ENCODE data around the gene CLEC1A. TPM values are rescaled to one million over a fixed set of nuclear protein-coding genes. Genes with fewer than 3 reads are reported as not detected.
A peak's percentile ranks its signal among the peaks of the same experiment; 100 is the strongest.

Gene CLEC1A
- total RNA-seq (not detected in 2 replicates), polyA plus RNA-seq (0.08 TPM in 1 of 2 replicates, not detected in the other), polyA minus RNA-seq (ENCODE audit: low replicate concordance) (not detected in 2 replicates)
- polyA plus RNA-seq (2012): not detected in 2 replicates

DNA sequence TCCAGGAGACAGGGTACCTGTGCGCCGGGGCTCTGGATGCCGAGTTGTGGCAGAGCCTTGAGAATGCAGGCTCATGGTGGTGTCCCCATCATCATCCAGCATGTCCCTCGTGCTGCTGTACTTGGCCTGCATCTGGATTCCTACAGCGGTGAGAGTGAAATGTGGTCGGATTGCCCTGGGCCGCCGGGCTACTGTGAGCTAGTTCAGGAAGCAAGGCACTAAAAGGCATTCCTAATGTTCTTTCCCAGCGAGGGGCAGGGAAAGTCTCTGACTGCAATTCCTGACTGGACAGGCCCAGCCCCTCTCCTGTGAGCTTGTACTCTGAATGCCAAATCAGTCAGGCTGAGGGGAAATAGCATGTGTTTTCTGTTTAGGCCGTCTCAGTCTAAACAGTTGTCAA, at the start of gene CLEC1A:
TSS of gene CLEC1A (minus strand) at position 195 of the 400 bp plus-strand sequence. CDS start at position 132, 63 bp downstream.
- H3K4me2 ChIP-seq (ENCODE audit: extremely low read depth, insufficient read depth, low read length): no peak within 1 kb of the TSS
- TF ChIP-seq, protein P1, sequence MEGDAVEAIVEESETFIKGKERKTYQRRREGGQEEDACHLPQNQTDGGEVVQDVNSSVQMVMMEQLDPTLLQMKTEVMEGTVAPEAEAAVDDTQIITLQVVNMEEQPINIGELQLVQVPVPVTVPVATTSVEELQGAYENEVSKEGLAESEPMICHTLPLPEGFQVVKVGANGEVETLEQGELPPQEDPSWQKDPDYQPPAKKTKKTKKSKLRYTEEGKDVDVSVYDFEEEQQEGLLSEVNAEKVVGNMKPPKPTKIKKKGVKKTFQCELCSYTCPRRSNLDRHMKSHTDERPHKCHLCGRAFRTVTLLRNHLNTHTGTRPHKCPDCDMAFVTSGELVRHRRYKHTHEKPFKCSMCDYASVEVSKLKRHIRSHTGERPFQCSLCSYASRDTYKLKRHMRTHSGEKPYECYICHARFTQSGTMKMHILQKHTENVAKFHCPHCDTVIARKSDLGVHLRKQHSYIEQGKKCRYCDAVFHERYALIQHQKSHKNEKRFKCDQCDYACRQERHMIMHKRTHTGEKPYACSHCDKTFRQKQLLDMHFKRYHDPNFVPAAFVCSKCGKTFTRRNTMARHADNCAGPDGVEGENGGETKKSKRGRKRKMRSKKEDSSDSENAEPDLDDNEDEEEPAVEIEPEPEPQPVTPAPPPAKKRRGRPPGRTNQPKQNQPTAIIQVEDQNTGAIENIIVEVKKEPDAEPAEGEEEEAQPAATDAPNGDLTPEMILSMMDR (conservative IDR thresholded peaks at IDR 0.05 in 1 of 2, IDR thresholded peaks at IDR 0.05 in 1 of 2; ENCODE audit: low read depth in 1 of 2, low read length in 2 of 2): no peak
- no peak for TF ChIP-seq EZH2 (IDR thresholded peaks at IDR 0.05; ENCODE audit: low read length, missing control alignments)
- no peak within 1 kb of the TSS for H3K27ac ChIP-seq (ENCODE audit: insufficient read depth, low read length)
- H3K9me3 ChIP-seq (ENCODE audit: control insufficient read depth, insufficient read depth, low read depth, low read length): no peaks in the 10 kb centered on the region
- H3K79me2 ChIP-seq (ENCODE audit: control insufficient read depth, insufficient read depth, low read length): no peaks in the 10 kb centered on the region
- H3K36me3 ChIP-seq (ENCODE audit: control insufficient read depth, insufficient read depth, low read length): no peaks in the 10 kb centered on the region
- peak in 1 of 2 donors; percentile 11 for DNase-seq (ENCODE audit: low read depth in 2 of 2)
- no peak within 1 kb of the TSS for H3K4me3 ChIP-seq (replicated peaks in 1 of 4; ENCODE audit: control extremely low read depth in 1 of 4, insufficient read depth in 1 of 4, low read depth in 3 of 4, low read length in 4 of 4)
- no peak within 1 kb of the TSS for H3K9ac ChIP-seq (ENCODE audit: insufficient read depth, low read length)
- no peaks in the 10 kb centered on the region for H3K27me3 ChIP-seq (ENCODE audit: control insufficient read depth, insufficient read depth, low read length)
- no peak within 1 kb of the TSS for H2AFZ ChIP-seq (ENCODE audit: low read length)
- H3K4me1 ChIP-seq (ENCODE audit: control insufficient read depth, extremely low read depth, insufficient read depth, low read length): no peaks in the 10 kb centered on the region
- no peaks in the 10 kb centered on the region for H4K20me1 ChIP-seq (ENCODE audit: control insufficient read depth, extremely low read depth, insufficient read depth, low read length)

GRCh38 chr12:10147714-10148403, 49.1 kb upstream of the CLEC1A start:
- Histone ChIP-seq H4K20me1 (ENCODE audit: control insufficient read depth, extremely low read depth, insufficient read depth, low read length) (no peaks in the 10 kb centered on the region), H2AFZ (ENCODE audit: low read length) (no peak overlapping the region), H3K4me3 (replicated peaks in 1 of 4; ENCODE audit: control extremely low read depth in 1 of 4, insufficient read depth in 1 of 4, low read depth in 3 of 4, low read length in 4 of 4) (no peak overlapping the region), H3K4me1 (ENCODE audit: control insufficient read depth, extremely low read depth, insufficient read depth, low read length) (no peaks in the 10 kb centered on the region), H3K36me3 (ENCODE audit: control insufficient read depth, insufficient read depth, low read length) (no peaks in the 10 kb centered on the region), H3K9me3 (ENCODE audit: control insufficient read depth, insufficient read depth, low read depth, low read length) (no peaks in the 10 kb centered on the region), H3K79me2 (ENCODE audit: control insufficient read depth, insufficient read depth, low read length) (no peaks in the 10 kb centered on the region), H3K9ac (ENCODE audit: insufficient read depth, low read length) (no peak overlapping the region), H3K4me2 (ENCODE audit: extremely low read depth, insufficient read depth, low read length) (no peak overlapping the region), H3K27ac (ENCODE audit: insufficient read depth, low read length) (no peak overlapping the region), H3K27me3 (ENCODE audit: control insufficient read depth, insufficient read depth, low read length) (no peaks in the 10 kb centered on the region)
- TF ChIP-seq, protein P1 (conservative IDR thresholded peaks at IDR 0.05 in 1 of 2, IDR thresholded peaks at IDR 0.05 in 1 of 2; ENCODE audit: low read depth in 1 of 2, low read length in 2 of 2): no peak
- no peak for TF ChIP-seq EZH2 (IDR thresholded peaks at IDR 0.05; ENCODE audit: low read length, missing control alignments)
- DNase-seq (ENCODE audit: low read depth in 2 of 2): no peak

DNA sequence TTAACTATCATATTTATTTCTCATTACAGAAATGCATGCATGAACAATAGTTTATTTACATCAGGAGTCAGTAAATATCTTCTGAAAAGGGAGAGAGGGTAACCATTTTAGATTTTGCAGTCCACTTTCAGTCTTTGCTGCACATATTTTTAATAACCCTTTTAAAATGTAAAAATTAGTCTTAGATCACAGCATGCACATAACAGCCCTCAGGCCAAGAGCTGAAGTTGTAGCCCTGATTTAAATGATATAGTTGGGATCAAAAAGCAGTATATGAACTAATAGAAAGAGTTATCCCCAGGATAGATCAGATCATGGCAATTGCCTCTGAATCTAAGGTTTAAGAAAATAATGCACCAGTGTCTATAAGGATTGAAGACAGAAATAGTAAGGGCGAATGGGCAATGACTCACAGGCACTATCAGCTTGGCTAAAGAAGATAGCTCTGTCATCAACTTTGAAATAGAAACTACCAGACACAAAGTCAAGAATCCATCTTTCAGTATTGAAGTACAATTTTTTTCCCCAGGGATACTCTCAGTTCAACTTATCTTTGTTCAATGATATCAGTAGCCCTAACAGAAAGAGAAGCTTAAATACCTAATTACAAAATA, 44.3 kb upstream of the CLEC1A start:
- Histone ChIP-seq H3K27me3 (ENCODE audit: control insufficient read depth, insufficient read depth, low read length) (no peaks in the 10 kb centered on the region), H3K4me2 (ENCODE audit: extremely low read depth, insufficient read depth, low read length) (no peak overlapping the region), H4K20me1 (ENCODE audit: control insufficient read depth, extremely low read depth, insufficient read depth, low read length) (no peaks in the 10 kb centered on the region), H3K4me3 (replicated peaks in 1 of 4; ENCODE audit: control extremely low read depth in 1 of 4, insufficient read depth in 1 of 4, low read depth in 3 of 4, low read length in 4 of 4) (no peak overlapping the region), H3K9ac (ENCODE audit: insufficient read depth, low read length) (no peak overlapping the region), H2AFZ (ENCODE audit: low read length) (no peak overlapping the region), H3K4me1 (ENCODE audit: control insufficient read depth, extremely low read depth, insufficient read depth, low read length) (no peaks in the 10 kb centered on the region), H3K36me3 (ENCODE audit: control insufficient read depth, insufficient read depth, low read length) (no peaks in the 10 kb centered on the region), H3K9me3 (ENCODE audit: control insufficient read depth, insufficient read depth, low read depth, low read length) (no peaks in the 10 kb centered on the region), H3K27ac (ENCODE audit: insufficient read depth, low read length) (no peak overlapping the region), H3K79me2 (ENCODE audit: control insufficient read depth, insufficient read depth, low read length) (no peaks in the 10 kb centered on the region)
- no peak for DNase-seq (ENCODE audit: low read depth in 2 of 2)
- no peak for TF ChIP-seq EZH2 (IDR thresholded peaks at IDR 0.05; ENCODE audit: low read length, missing control alignments)
- TF ChIP-seq, protein P1 (conservative IDR thresholded peaks at IDR 0.05 in 1 of 2, IDR thresholded peaks at IDR 0.05 in 1 of 2; ENCODE audit: low read depth in 1 of 2, low read length in 2 of 2): no peak
